Measurements from ENCODE around the gene SND1. TPM values are rescaled to one million over a fixed set of nuclear protein-coding genes. Genes with fewer than 3 reads are reported as not detected.

The SND1 gene
- total RNA-seq, 2 donors from 2014 or later: 108 to 123 TPM

GRCh38 chr7:128112781-128113221, 460.8 kb downstream of the SND1 start:
- DNase-seq (peak in 1 of 2 donors; percentile 25), ATAC-seq (peak; percentile 17)
- intact Hi-C loops (cut with DNase I, micrococcal nuclease): no loop called here

GRCh38 chr7:128113839-128114238, 461.8 kb downstream of the SND1 start:
- DNase-seq (no peak), ATAC-seq (no peak)
- intact Hi-C loops (cut with DNase I, micrococcal nuclease): no loop called here

- DNase-seq (no peak), ATAC-seq (no peak)
- intact Hi-C loops (cut with DNase I, micrococcal nuclease): no loop called here
Observed at GRCh38 chr7:128114806-128115205, 462.8 kb downstream of the SND1 start.

- ATAC-seq (no peak), DNase-seq (no peak)
- intact Hi-C loops (cut with DNase I, micrococcal nuclease): no loop called here
Observed at GRCh38 chr7:128115336-128115820, 463.4 kb downstream of the SND1 start.

GRCh38 chr7:128115821-128116723, 464.1 kb downstream of the SND1 start:
- intact Hi-C loops (cut with DNase I, micrococcal nuclease): no loop called here
- DNase-seq: no peak
- no peak for ATAC-seq

- ATAC-seq (no peak), DNase-seq (no peak)
- intact Hi-C loops (cut with DNase I, micrococcal nuclease): no loop called here
Observed at GRCh38 chr7:128116740-128117139, 464.7 kb downstream of the SND1 start.

GRCh38 chr7:128117691-128118090, 465.7 kb downstream of the SND1 start:
- DNase-seq (no peak), ATAC-seq (no peak)
- intact Hi-C loops (cut with DNase I, micrococcal nuclease): no loop called here

GRCh38 chr7:128119036-128119435, 467.0 kb downstream of the SND1 start:
- DNase-seq (no peak), ATAC-seq (no peak)
- intact Hi-C loops (cut with DNase I, micrococcal nuclease): no loop called here

GRCh38 chr7:128120116-128120515, 468.1 kb downstream of the SND1 start:
- ATAC-seq (no peak), DNase-seq (no peak)
- intact Hi-C loops (cut with DNase I, micrococcal nuclease): no loop called here

- DNase-seq: no peak
- ATAC-seq: no peak
- intact Hi-C loops (cut with DNase I, micrococcal nuclease): no loop called here
Observed at GRCh38 chr7:128120976-128121490, 469.0 kb downstream of the SND1 start.

GRCh38 chr7:128121711-128122530, 469.9 kb downstream of the SND1 start:
- DNase-seq (peak in 1 of 2 donors; percentile 5), ATAC-seq (no peak)
- intact Hi-C loops (cut with DNase I, micrococcal nuclease): no loop called here

- DNase-seq (no peak), ATAC-seq (no peak)
- intact Hi-C loops (cut with DNase I, micrococcal nuclease): no loop called here
Observed at GRCh38 chr7:128122576-128123290, 470.7 kb downstream of the SND1 start.

- intact Hi-C loops (cut with DNase I, micrococcal nuclease): no loop called here
- no peak for ATAC-seq
Observed at GRCh38 chr7:128123291-128124037, 471.5 kb downstream of the SND1 start.

GRCh38 chr7:128124786-128125185, 472.8 kb downstream of the SND1 start:
- DNase-seq (no peak), ATAC-seq (no peak)
- intact Hi-C loops (cut with DNase I, micrococcal nuclease): no loop called here

More at GRCh38 chr7:128123291-128124037, 471.5 kb downstream of the SND1 start:
- DNase-seq: no peak

GRCh38 chr7:128125816-128126215, 473.8 kb downstream of the SND1 start:
- no peak for DNase-seq
- no peak for ATAC-seq
- intact Hi-C loops (cut with DNase I, micrococcal nuclease): no loop called here

GRCh38 chr7:128128401-128128800, 476.4 kb downstream of the SND1 start:
- intact Hi-C loops (cut with DNase I, micrococcal nuclease): no loop called here
- no peak for DNase-seq
- ATAC-seq: no peak

- ATAC-seq (no peak), DNase-seq (no peak)
- intact Hi-C loops (cut with DNase I, micrococcal nuclease): no loop called here
Observed at GRCh38 chr7:128129224-128129864, 477.4 kb downstream of the SND1 start.

- intact Hi-C loops (cut with DNase I, micrococcal nuclease): loop anchor here in 1 of 2 donors (10.0 kb wide), 1 partner anchor 74 kb away; no protein-coding TSS in a partner anchor
- ATAC-seq: no peak
- DNase-seq: no peak
Observed at GRCh38 chr7:128131115-128131514, 479.1 kb downstream of the SND1 start.
